Measurements from ENCODE around the gene GRK5. TPM values are rescaled to one million over a fixed set of nuclear protein-coding genes. Genes with fewer than 3 reads are reported as not detected.

GRK5 gene
- total and polyA plus RNA-seq, 2 experiments from 2014 or later: 5.2 to 13.7 TPM

DNA sequence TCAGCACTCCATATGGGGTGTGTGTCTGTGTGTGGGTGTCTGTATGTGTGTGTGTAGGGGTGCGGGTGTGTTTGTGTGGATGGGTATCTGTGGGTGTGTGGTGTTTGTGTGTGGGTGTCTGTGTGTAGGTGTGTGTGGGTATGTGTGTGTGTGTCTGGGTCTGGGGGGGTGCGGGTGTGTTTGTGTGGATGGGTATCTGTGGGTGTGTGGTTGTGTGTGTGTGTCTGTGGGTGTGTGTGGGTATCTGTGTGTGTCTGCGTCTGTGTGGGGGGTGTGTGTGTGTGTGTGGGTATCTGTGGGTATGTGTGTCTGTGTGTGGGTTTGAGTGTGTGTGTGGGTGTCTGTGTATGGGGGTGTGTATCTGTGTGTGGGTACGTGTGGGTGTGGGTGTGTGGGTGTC is 186.5 kb downstream of the GRK5 start:
- 92 to 98% methylated on average over 3 to 4 of the region's 4 CpGs for WGBS, 2 experiments (ENCODE audit: low coverage in 1 of 2, low lambda C conversion rate in 2 of 2, missing lambda C conversion rate in 2 of 2)
- H3K27ac ChIP-seq: no peak overlapping the region
- in situ Hi-C loops (cut with MboI): no loop called here
- no peak overlapping the region for H3K9ac ChIP-seq
- peaks cover 8% of the 10 kb centered on the region; the same call in 1 of the 2 replicates for H3K4me1 ChIP-seq (ENCODE audit: insufficient read depth)
- no peak overlapping the region for H2AFZ ChIP-seq
- no peak for DNase-seq
- no peak overlapping the region for H3K4me2 ChIP-seq (ENCODE audit: unreplicated experiment)
- H3K9me3 ChIP-seq (ENCODE audit: low read depth): no peaks in the 10 kb centered on the region
- H3K79me2 ChIP-seq (ENCODE audit: insufficient read depth): no peaks in the 10 kb centered on the region
- TF ChIP-seq EZH2phosphoT487 (IDR thresholded peaks at IDR 0.05; ENCODE audit: insufficient read depth, low read depth) (no peak), EZH2 (IDR thresholded peaks at IDR 0.05; ENCODE audit: insufficient read depth, poor library complexity, severe bottlenecking) (no peak)
- no peaks in the 10 kb centered on the region for H3K36me3 ChIP-seq (ENCODE audit: low read depth)
- H4K20me1 ChIP-seq (ENCODE audit: insufficient read depth): no peaks in the 10 kb centered on the region
- no peaks in the 10 kb centered on the region for H3K9me2 ChIP-seq (ENCODE audit: insufficient read depth)
- 0 out of 2 replicates have a peak, but pooled peaks cover 8% of the 10 kb centered on the region for H3F3A ChIP-seq (ENCODE audit: insufficient read depth)
- H3K27me3 ChIP-seq (replicated peaks; ENCODE audit: insufficient read depth): no peaks in the 10 kb centered on the region
- no peak overlapping the region for H3K4me3 ChIP-seq

DNA sequence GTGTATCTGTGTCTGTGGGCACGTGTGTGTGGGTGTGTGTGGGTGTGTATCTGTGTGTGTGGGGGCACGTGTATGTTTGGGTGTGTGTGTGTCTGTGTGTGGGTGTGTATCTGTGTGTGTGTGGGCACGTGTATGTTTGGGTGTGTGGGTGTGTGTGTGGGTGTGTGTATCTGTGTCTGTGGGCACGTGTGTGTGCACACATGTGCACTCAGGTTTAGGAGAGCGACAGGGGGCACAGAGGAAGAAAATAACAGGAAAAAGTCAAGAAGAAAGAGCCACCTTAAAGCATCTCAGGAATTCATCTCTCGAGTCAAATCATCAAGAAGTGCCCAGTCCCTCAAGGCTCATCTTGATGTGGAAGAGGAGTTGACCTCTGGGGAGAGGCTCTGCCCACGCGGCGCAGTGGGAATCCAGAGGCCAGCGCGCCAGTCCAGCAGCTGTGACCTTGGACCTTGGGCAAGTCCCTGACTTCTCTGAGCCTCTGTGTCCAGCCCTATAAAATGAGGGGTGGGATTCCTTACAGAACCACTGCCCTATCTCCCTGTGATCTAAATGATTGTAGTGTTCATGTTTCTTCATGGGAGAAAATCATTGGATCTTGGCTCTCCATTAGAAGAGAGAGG is 187.4 kb downstream of the GRK5 start:
- Histone ChIP-seq H2AFZ (no peak overlapping the region), H3K79me2 (ENCODE audit: insufficient read depth) (no peaks in the 10 kb centered on the region), H3K9me3 (ENCODE audit: low read depth) (no peaks in the 10 kb centered on the region), H3K27ac (no peak overlapping the region), H3F3A (ENCODE audit: insufficient read depth) (0 out of 2 replicates have a peak, but pooled peaks cover 8% of the 10 kb centered on the region), H3K36me3 (ENCODE audit: low read depth) (no peaks in the 10 kb centered on the region), H3K9me2 (ENCODE audit: insufficient read depth) (no peaks in the 10 kb centered on the region), H3K4me1 (ENCODE audit: insufficient read depth) (peaks cover 8% of the 10 kb centered on the region; the same call in 1 of the 2 replicates), H3K27me3 (replicated peaks; ENCODE audit: insufficient read depth) (no peaks in the 10 kb centered on the region), H3K9ac (no peak overlapping the region), H3K4me2 (ENCODE audit: unreplicated experiment) (no peak overlapping the region), H3K4me3 (no peak overlapping the region), H4K20me1 (ENCODE audit: insufficient read depth) (no peaks in the 10 kb centered on the region)
- in situ Hi-C loops (cut with MboI): no loop called here
- DNase-seq: no peak
- WGBS, 2 experiments (ENCODE audit: low coverage in 1 of 2, low lambda C conversion rate in 2 of 2, missing lambda C conversion rate in 2 of 2): 76 to 92% methylated on average over 8 to 11 of the region's 11 CpGs
- TF ChIP-seq EZH2phosphoT487 (IDR thresholded peaks at IDR 0.05; ENCODE audit: insufficient read depth, low read depth) (no peak), EZH2 (IDR thresholded peaks at IDR 0.05; ENCODE audit: insufficient read depth, poor library complexity, severe bottlenecking) (no peak)

DNA sequence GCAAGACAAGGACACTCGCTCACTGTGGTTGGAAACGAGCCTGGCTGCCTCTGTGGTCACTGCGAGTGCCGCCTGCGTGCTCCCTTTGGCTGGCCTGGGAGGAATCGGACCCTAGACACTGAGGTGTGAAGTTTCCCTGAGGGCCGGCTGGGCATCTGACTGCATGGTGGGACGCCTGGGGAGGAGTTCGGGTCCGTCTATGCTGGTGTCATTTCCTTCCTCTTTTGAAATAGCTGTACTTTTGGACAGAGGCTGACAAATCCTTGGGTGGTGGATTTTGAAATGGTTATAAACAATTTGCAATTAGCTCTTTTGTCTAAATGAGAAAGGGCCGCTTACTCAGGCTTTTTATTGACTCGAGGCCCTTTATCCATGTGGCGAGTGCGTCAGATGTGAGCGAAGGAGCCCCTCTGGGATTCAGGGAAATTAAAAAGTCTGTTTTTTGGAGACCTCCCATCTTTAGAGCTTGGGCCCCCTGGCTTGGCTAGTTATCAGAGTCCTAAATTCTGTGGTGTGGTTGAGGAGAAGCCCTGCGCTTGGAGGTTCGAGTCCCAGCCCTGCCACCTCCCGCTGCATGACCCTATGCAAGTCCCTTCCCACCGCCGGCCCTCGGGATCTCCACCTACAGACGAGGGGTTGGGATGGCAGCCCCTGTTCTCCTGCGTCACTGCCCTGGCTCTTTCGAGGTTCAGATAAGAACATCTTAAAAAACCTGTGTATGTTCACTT is 188.1 kb downstream of the GRK5 start:
- Histone ChIP-seq H3K27me3 (replicated peaks; ENCODE audit: insufficient read depth) (no peaks in the 10 kb centered on the region), H4K20me1 (ENCODE audit: insufficient read depth) (no peaks in the 10 kb centered on the region), H3K9me2 (ENCODE audit: insufficient read depth) (no peaks in the 10 kb centered on the region), H3K4me3 (no peak overlapping the region), H3K36me3 (ENCODE audit: low read depth) (no peaks in the 10 kb centered on the region), H3K79me2 (ENCODE audit: insufficient read depth) (no peaks in the 10 kb centered on the region), H3K4me2 (ENCODE audit: unreplicated experiment) (no peak overlapping the region), H2AFZ (no peak overlapping the region), H3K27ac (no peak overlapping the region), H3F3A (ENCODE audit: insufficient read depth) (0 out of 2 replicates have a peak, but pooled peaks cover 8% of the 10 kb centered on the region), H3K4me1 (ENCODE audit: insufficient read depth) (peaks cover 8% of the 10 kb centered on the region; the same call in 1 of the 2 replicates), H3K9me3 (ENCODE audit: low read depth) (no peaks in the 10 kb centered on the region), H3K9ac (no peak overlapping the region)
- WGBS, 2 experiments (ENCODE audit: low coverage in 1 of 2, low lambda C conversion rate in 2 of 2, missing lambda C conversion rate in 2 of 2): 90 to 91% methylated on average over 24 of the region's 24 CpGs
- TF ChIP-seq EZH2 (IDR thresholded peaks at IDR 0.05; ENCODE audit: insufficient read depth, poor library complexity, severe bottlenecking) (no peak), EZH2phosphoT487 (IDR thresholded peaks at IDR 0.05; ENCODE audit: insufficient read depth, low read depth) (no peak)
- DNase-seq: no peak
- in situ Hi-C loops (cut with MboI): no loop called here

DNA sequence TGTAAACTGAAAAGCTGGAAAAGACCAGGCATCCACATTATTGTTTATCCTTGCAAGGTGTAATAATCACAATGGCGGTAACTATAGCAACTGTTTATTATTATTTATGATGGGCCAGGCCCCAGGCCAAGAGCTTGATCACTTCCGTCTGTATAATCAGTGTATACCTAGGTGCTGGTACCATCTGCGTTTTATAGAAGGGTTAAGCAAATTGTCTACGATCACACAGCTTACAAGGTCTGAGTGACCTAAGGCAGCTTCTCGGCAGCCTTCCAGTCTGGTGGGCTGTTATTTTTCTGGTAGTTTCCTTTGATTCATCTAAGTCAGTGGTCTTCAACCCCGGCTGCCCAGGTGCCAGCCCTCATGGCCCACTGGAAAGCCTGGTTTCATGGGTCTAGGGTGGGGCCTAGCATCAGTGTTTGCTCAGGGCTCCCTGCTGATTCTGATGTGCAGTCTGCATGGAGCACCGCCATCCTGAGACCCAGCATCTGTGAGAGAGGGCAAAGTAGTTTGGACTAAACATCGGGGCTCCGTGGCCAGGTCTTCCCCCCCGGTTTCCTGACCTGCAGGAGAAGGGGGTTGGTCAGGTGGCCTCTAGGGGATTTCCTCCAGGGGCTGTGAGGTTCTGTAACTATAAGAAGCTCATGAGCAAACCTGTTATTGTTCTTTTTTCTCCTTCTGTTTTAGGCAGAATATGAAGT is 188.8 kb downstream of the GRK5 start:
- peaks cover 9% of the 10 kb centered on the region; the same call in 1 of the 2 replicates for H3K4me1 ChIP-seq (ENCODE audit: insufficient read depth)
- no peaks in the 10 kb centered on the region for H3K36me3 ChIP-seq (ENCODE audit: low read depth)
- 0 out of 2 replicates have a peak, but pooled peaks cover 8% of the 10 kb centered on the region for H3F3A ChIP-seq (ENCODE audit: insufficient read depth)
- H3K79me2 ChIP-seq (ENCODE audit: insufficient read depth): no peaks in the 10 kb centered on the region
- H3K9me2 ChIP-seq (ENCODE audit: insufficient read depth): no peaks in the 10 kb centered on the region
- H3K4me2 ChIP-seq (ENCODE audit: unreplicated experiment): no peak overlapping the region
- H3K9ac ChIP-seq: no peak overlapping the region
- H3K27me3 ChIP-seq (replicated peaks; ENCODE audit: insufficient read depth): no peaks in the 10 kb centered on the region
- H3K4me3 ChIP-seq: no peak overlapping the region
- H3K27ac ChIP-seq: no peak overlapping the region
- TF ChIP-seq EZH2 (IDR thresholded peaks at IDR 0.05; ENCODE audit: insufficient read depth, poor library complexity, severe bottlenecking) (no peak), EZH2phosphoT487 (IDR thresholded peaks at IDR 0.05; ENCODE audit: insufficient read depth, low read depth) (no peak)
- WGBS, 2 experiments (ENCODE audit: low coverage in 1 of 2, low lambda C conversion rate in 2 of 2, missing lambda C conversion rate in 2 of 2): 92 to 93% methylated on average over 10 of the region's 10 CpGs
- DNase-seq: no peak
- H4K20me1 ChIP-seq (ENCODE audit: insufficient read depth): no peaks in the 10 kb centered on the region
- in situ Hi-C loops (cut with MboI): no loop called here
- no peak overlapping the region for H2AFZ ChIP-seq
- no peaks in the 10 kb centered on the region for H3K9me3 ChIP-seq (ENCODE audit: low read depth)
